Glutamatergic neuron (in vitro differentiated cells): ENCODE data around the gene IL20. TPM values are rescaled to one million over a fixed set of nuclear protein-coding genes. Genes with fewer than 3 reads are reported as not detected.

Experiments
- DNase-seq: peaks from one replicate; pipeline ENCODE4 v3.0.0; 2022
- H3K27ac Mint-ChIP-seq: one replicate; pipeline ENCODE4 v1.8.0; 2020; ENCODE audit warnings: mild to moderate bottlenecking, mixed read lengths, inconsistent platforms; ENCODE audit not compliant: unreplicated experiment
- H3K27me3 Mint-ChIP-seq: one replicate; pipeline ENCODE4 v1.8.0; 2020; ENCODE audit warnings: mild to moderate bottlenecking, moderate library complexity, mixed read lengths, inconsistent platforms; ENCODE audit not compliant: unreplicated experiment
- H3K36me3 Mint-ChIP-seq: one replicate; pipeline ENCODE4 v1.8.0; 2020; ENCODE audit warnings: mild to moderate bottlenecking, mixed read lengths, inconsistent platforms; ENCODE audit not compliant: unreplicated experiment
- H3K4me1 Mint-ChIP-seq: one replicate; pipeline ENCODE4 v1.8.0; 2020; ENCODE audit warnings: mild to moderate bottlenecking, low read depth, mixed read lengths, inconsistent platforms; ENCODE audit not compliant: unreplicated experiment
- H3K4me3 Mint-ChIP-seq: one replicate; pipeline ENCODE4 v1.8.0; 2020; ENCODE audit warnings: mild to moderate bottlenecking, mixed read lengths, inconsistent platforms; ENCODE audit not compliant: unreplicated experiment
- H3K9me3 Mint-ChIP-seq: one replicate; pipeline ENCODE4 v1.8.0; 2020; ENCODE audit warnings: mild to moderate bottlenecking, moderate library complexity, mixed read lengths, inconsistent platforms; ENCODE audit not compliant: unreplicated experiment
- total RNA-seq: library from RNA; stranded (reverse); fragmentation: NEBNext Ultra II Directional; extraction: Animal tissue kit (Norgen Biotek cat#: 25700); gene quantifications from one replicate; pipeline ENCODE4 v1.2.1, GENCODE V29; 2021; ENCODE audit not compliant: unreplicated experiment
- TF ChIP-seq, protein P1 (sequence below): fragments of 200-600 bp; sonication (generic); IDR thresholded peaks from one replicate; pipeline ENCODE4 v1.5.0; 2021; ENCODE audit not compliant: partially characterized antibody, unreplicated experiment

IL20 gene
- total RNA-seq, 1 donor from 2014 or later: not detected

DNA sequence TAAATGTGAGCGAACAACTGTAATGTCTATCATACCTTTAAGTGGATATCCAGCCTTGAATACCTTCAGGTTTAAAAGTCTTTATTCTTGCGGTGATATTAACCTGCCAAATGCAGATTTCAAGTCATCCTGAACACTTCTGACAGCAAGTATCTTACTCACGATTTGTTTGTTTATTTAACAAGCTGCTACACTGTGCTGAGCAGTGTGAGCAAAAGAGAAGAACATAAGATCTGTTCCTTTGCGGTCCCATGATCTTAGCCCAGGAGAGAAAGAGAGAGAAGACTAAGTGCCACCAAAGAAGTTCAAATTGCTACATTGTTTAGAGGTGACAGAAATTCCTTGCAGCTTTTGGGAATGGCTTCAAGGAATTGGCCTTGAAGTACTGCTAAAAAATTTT lies 22.3 kb downstream of the IL20 start:
- H3K27ac Mint-ChIP-seq: no peak overlapping the region
- TF ChIP-seq, protein P1, sequence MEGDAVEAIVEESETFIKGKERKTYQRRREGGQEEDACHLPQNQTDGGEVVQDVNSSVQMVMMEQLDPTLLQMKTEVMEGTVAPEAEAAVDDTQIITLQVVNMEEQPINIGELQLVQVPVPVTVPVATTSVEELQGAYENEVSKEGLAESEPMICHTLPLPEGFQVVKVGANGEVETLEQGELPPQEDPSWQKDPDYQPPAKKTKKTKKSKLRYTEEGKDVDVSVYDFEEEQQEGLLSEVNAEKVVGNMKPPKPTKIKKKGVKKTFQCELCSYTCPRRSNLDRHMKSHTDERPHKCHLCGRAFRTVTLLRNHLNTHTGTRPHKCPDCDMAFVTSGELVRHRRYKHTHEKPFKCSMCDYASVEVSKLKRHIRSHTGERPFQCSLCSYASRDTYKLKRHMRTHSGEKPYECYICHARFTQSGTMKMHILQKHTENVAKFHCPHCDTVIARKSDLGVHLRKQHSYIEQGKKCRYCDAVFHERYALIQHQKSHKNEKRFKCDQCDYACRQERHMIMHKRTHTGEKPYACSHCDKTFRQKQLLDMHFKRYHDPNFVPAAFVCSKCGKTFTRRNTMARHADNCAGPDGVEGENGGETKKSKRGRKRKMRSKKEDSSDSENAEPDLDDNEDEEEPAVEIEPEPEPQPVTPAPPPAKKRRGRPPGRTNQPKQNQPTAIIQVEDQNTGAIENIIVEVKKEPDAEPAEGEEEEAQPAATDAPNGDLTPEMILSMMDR: no peak
- H3K36me3 Mint-ChIP-seq: no peaks in the 10 kb centered on the region
- no peaks in the 10 kb centered on the region for H3K4me1 Mint-ChIP-seq
- no peaks in the 10 kb centered on the region for H3K27me3 Mint-ChIP-seq
- no peak overlapping the region for H3K4me3 Mint-ChIP-seq
- no peak for DNase-seq
- H3K9me3 Mint-ChIP-seq: no peaks in the 10 kb centered on the region

DNA sequence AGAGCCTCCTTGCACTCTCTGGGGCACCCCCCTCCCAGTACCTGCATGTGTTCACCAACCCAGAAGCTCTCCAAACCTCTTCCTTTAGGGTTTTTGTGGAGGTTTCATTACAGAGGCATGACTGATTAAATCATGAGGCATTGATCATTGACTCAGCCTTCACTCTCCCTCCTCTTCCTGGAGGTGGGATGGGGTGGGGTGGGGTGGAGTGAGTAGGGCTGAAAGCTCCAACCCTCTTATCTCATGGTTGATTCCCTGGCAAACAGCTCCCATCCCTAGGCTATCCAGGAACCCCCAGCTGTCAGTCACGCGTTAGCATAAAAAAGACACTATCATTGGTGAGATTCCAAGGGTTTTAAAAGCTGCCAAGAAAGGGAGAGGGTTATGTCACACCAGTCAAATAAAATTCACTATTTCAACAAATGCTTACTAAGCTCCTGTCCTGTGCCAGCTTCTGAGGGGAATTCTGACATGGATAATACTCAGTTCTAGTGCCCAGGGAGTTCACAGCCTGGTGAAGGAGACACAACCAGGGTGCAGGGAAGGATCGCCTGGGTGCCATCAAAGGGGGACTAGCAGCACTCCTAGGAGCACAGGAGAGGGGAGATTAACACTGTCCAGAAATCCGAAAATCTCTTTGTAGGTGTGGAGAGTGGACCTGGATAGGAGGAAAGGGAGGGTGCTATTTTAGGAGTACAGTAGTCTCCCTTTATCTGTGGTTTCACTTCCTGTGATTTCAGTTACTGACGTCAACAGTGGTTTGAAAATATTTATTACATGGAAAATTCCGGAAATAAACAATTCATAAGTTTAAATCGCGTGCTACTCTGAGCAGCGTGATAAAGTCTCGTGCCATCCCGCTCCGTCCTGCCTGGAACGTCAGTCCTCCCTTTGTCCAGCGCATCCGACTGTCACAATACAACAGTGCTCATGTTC lies 25.0 kb downstream of the IL20 start:
- no peaks in the 10 kb centered on the region for H3K4me1 Mint-ChIP-seq
- DNase-seq: no peak
- TF ChIP-seq, protein P1: no peak
- no peaks in the 10 kb centered on the region for H3K36me3 Mint-ChIP-seq
- H3K4me3 Mint-ChIP-seq: no peak overlapping the region
- no peaks in the 10 kb centered on the region for H3K9me3 Mint-ChIP-seq
- H3K27me3 Mint-ChIP-seq: no peaks in the 10 kb centered on the region
- no peak overlapping the region for H3K27ac Mint-ChIP-seq

DNA sequence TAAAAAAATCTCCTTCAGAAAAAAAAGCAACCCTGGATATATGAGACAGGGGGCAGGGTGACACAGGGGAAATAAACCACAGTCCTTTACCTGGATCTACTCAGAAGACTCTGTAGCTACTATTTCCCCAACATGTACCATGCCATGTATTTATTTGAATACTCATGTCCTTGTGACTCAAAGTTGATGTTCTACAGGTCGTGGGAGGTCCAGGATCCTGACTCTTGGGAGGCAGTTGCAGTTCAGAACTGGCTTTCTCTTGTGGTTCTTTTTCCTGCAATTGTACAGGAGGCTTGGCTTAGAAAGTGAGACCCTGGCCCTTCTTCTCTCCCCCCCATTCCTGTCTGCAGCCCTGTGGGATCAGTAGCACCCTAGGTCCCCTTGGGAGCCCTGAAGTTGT lies 26.0 kb downstream of the IL20 start:
- no peak for DNase-seq

GRCh38 chr1:206892351-206892984 lies 27.0 kb downstream of the IL20 start:
- Mint-ChIP-seq H3K9me3 (peaks cover 1% of the 10 kb centered on the region), H3K4me3 (no peak overlapping the region)
- TF ChIP-seq, protein P1: no peak

More for the DNA sequence above, 26.0 kb downstream of the IL20 start:
- Mint-ChIP-seq H3K9me3 (no peaks in the 10 kb centered on the region), H3K36me3 (no peaks in the 10 kb centered on the region), H3K27ac (no peak overlapping the region), H3K4me3 (no peak overlapping the region), H3K27me3 (no peaks in the 10 kb centered on the region), H3K4me1 (peaks cover 7% of the 10 kb centered on the region)
- TF ChIP-seq, protein P1: no peak

GRCh38 chr1:206893380-206893779 lies 28.0 kb downstream of the IL20 start:
- H3K36me3 Mint-ChIP-seq: no peaks in the 10 kb centered on the region
- peaks cover 2% of the 10 kb centered on the region for H3K9me3 Mint-ChIP-seq
- H3K27me3 Mint-ChIP-seq: no peaks in the 10 kb centered on the region
- no peak overlapping the region for H3K27ac Mint-ChIP-seq
- TF ChIP-seq, protein P1: no peak
- no peak overlapping the region for H3K4me3 Mint-ChIP-seq
- no peak for DNase-seq
- H3K4me1 Mint-ChIP-seq: peaks cover 9% of the 10 kb centered on the region

More at GRCh38 chr1:206892351-206892984, 27.0 kb downstream of the IL20 start:
- Mint-ChIP-seq H3K36me3 (no peaks in the 10 kb centered on the region), H3K27me3 (no peaks in the 10 kb centered on the region), H3K27ac (no peak overlapping the region), H3K4me1 (peaks cover 9% of the 10 kb centered on the region)
- DNase-seq: no peak
